HG03025 (cell line): ENCODE data around the gene TMEM101.
"Not testable (repeated sequence)": the region's sequence is repeated elsewhere in the genome, so short reads cannot be mapped to it uniquely, and the experiment has no call there.

Source experiments
- ATAC-seq: cut with Tn5 transposase; IDR thresholded peaks from one replicate; pipeline ENCODE4 v1.9.1; 2021; ENCODE audit warnings: mild to moderate bottlenecking, moderate library complexity; ENCODE audit not compliant: unreplicated experiment, low FRiP score

TMEM101 gene

GRCh38 chr17:44024853-44025252 lies 10.1 kb upstream of the TMEM101 start:
- no peak for ATAC-seq

GRCh38 chr17:44024271-44024663 lies 9.5 kb upstream of the TMEM101 start:
- ATAC-seq = no peak

- no peak for ATAC-seq
These were observed 8.9 kb upstream of the TMEM101 start for GRCh38 chr17:44023545-44024270.

- no peak for ATAC-seq
These were observed 7.5 kb upstream of the TMEM101 start for GRCh38 chr17:44022246-44022645.

GRCh38 chr17:44021227-44021626 lies 6.5 kb upstream of the TMEM101 start:
- ATAC-seq = not testable (repeated sequence)

- no peak for ATAC-seq
These were observed 678 bp downstream of the TMEM101 start for GRCh38 chr17:44014133-44014436.

GRCh38 chr17:44012874-44013273 lies 1.9 kb downstream of the TMEM101 start:
- ATAC-seq = no peak

- ATAC-seq = no peak
These were observed 2.4 kb downstream of the TMEM101 start for GRCh38 chr17:44012391-44012790.

- ATAC-seq = no peak
These were observed 2.9 kb downstream of the TMEM101 start for GRCh38 chr17:44011876-44012275.

GRCh38 chr17:44010966-44011647 lies 3.7 kb downstream of the TMEM101 start:
- ATAC-seq = no peak

GRCh38 chr17:44008205-44008909 lies 6.4 kb downstream of the TMEM101 start:
- no peak for ATAC-seq

GRCh38 chr17:44007346-44008204 lies 7.2 kb downstream of the TMEM101 start:
- ATAC-seq = no peak

GRCh38 chr17:44006598-44007345 lies 8.0 kb downstream of the TMEM101 start:
- ATAC-seq = no peak

GRCh38 chr17:44006272-44006597 lies 8.5 kb downstream of the TMEM101 start:
- ATAC-seq = no peak

- ATAC-seq = no peak
These were observed 9.1 kb downstream of the TMEM101 start for GRCh38 chr17:44005527-44006271.

GRCh38 chr17:44004761-44005526 lies 9.8 kb downstream of the TMEM101 start:
- ATAC-seq = no peak

- no peak for ATAC-seq
These were observed 10.5 kb downstream of the TMEM101 start, which contains the start of gene NAGS for GRCh38 chr17:44004077-44004760. NAGS (plus strand) TSS chr17:44004622; CDS start chr17:44004664, 42 bp downstream.
